Measurements from ENCODE around the gene TRAPPC11. TPM values are rescaled to one million over a fixed set of nuclear protein-coding genes. Genes with fewer than 3 reads are reported as not detected.

Gene TRAPPC11
- total RNA-seq, 1 experiment from 2014 or later, result 15.6 TPM

GRCh38 chr4:183714626-183715025, 55.5 kb downstream of the TRAPPC11 start:
- no peaks in the 10 kb centered on the region for H3K4me1 ChIP-seq (ENCODE audit: control insufficient read depth in 1 of 2, insufficient read depth in 2 of 2, low read length in 2 of 2)
- ChIA-PET POLR2A (no interaction called here), CTCF (no interaction called here), RAD21 (ENCODE audit: low non-redundant PET in 1 of 2, low total read pairs in 2 of 2, uncharacterized antibody in 2 of 2, unreplicated experiment in 2 of 2) (no interaction called here)
- no peaks in the 10 kb centered on the region for H4K20me1 ChIP-seq (ENCODE audit: insufficient read depth)
- TF ChIP-seq ZFX (IDR thresholded peaks at IDR 0.05), result no peak
- no peak for TF ChIP-seq POLR2A (IDR thresholded peaks at IDR 0.05; ENCODE audit: borderline replicate concordance, extremely low read depth, insufficient read depth, insufficient read length)
- no peak for TF ChIP-seq TCF7L2 (IDR thresholded peaks at IDR 0.05; ENCODE audit: borderline replicate concordance, extremely low read depth, insufficient read depth, insufficient read length)
- TF ChIP-seq ZNF274 (IDR thresholded peaks at IDR 0.05; ENCODE audit: low read depth, low read length), result no peak
- TF ChIP-seq EZH2phosphoT487 (IDR thresholded peaks at IDR 0.05; ENCODE audit: borderline replicate concordance), result no peak
- no peak for TF ChIP-seq YY1 (IDR thresholded peaks at IDR 0.05; ENCODE audit: extremely low read depth, insufficient replicate concordance, low read depth, low read length)
- no peak for TF ChIP-seq SP1 (IDR thresholded peaks at IDR 0.05; ENCODE audit: low read depth)
- no peak for TF ChIP-seq POLR2AphosphoS5 (IDR thresholded peaks at IDR 0.05; ENCODE audit: low read depth, low read length)
- no peak for TF ChIP-seq ATF3 (IDR thresholded peaks at IDR 0.05)
- TF ChIP-seq, protein P1, sequence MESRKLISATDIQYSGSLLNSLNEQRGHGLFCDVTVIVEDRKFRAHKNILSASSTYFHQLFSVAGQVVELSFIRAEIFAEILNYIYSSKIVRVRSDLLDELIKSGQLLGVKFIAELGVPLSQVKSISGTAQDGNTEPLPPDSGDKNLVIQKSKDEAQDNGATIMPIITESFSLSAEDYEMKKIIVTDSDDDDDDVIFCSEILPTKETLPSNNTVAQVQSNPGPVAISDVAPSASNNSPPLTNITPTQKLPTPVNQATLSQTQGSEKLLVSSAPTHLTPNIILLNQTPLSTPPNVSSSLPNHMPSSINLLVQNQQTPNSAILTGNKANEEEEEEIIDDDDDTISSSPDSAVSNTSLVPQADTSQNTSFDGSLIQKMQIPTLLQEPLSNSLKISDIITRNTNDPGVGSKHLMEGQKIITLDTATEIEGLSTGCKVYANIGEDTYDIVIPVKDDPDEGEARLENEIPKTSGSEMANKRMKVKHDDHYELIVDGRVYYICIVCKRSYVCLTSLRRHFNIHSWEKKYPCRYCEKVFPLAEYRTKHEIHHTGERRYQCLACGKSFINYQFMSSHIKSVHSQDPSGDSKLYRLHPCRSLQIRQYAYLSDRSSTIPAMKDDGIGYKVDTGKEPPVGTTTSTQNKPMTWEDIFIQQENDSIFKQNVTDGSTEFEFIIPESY (IDR thresholded peaks at IDR 0.05; ENCODE audit: extremely low read depth, insufficient replicate concordance, low read length), result no peak
- TF ChIP-seq JUND (IDR thresholded peaks at IDR 0.05), result no peak
- no peak for TF ChIP-seq MAX (IDR thresholded peaks at IDR 0.05)
- no peak for TF ChIP-seq SRF (IDR thresholded peaks at IDR 0.05; ENCODE audit: low read depth)
- TF ChIP-seq CBX3 (IDR thresholded peaks at IDR 0.05; ENCODE audit: low read depth), result no peak
- TF ChIP-seq CTCF (IDR thresholded peaks at IDR 0.05 in 2 of 3, conservative IDR thresholded peaks at IDR 0.05 in 1 of 3; ENCODE audit: borderline replicate concordance in 1 of 3, insufficient read depth in 1 of 3, low read depth in 2 of 3, low read length in 2 of 3), result no peak
- H3K9me3 ChIP-seq (ENCODE audit: control insufficient read depth in 1 of 2, insufficient read depth in 1 of 2, low read depth in 1 of 2, low read length in 2 of 2), result no peaks in the 10 kb centered on the region
- no peak overlapping the region for H2AFZ ChIP-seq (ENCODE audit: low read depth, low read length, poor library complexity, severe bottlenecking)
- H3K4me3 ChIP-seq (replicated peaks in 1 of 2; ENCODE audit: low read depth in 1 of 2, low read length in 2 of 2), result no peak overlapping the region
- intact Hi-C loops (cut with micrococcal nuclease), result no loop called here
- no peak overlapping the region for H3K4me2 ChIP-seq (ENCODE audit: low read length)
- no TSS peak for BruUV-seq (replicated peaks)
- no peaks in the 10 kb centered on the region for H3K79me2 ChIP-seq (ENCODE audit: insufficient read depth, low read length)
- H3K27me3 ChIP-seq (ENCODE audit: insufficient read depth, low read length), result no peaks in the 10 kb centered on the region
- no peaks in the 10 kb centered on the region for H3K9me2 ChIP-seq (ENCODE audit: insufficient read depth)
- H3K36me3 ChIP-seq (ENCODE audit: control insufficient read depth in 1 of 2, insufficient read depth in 2 of 2, low read length in 2 of 2), result no peaks in the 10 kb centered on the region
- no peak overlapping the region for H3K27ac ChIP-seq (ENCODE audit: low read depth, low read length)
- DNase-seq (ENCODE audit: low read depth, low spot score) (no peak), ATAC-seq (no peak)
- no peak overlapping the region for H3K9ac ChIP-seq (ENCODE audit: low read length)
